ENCODE measurements around the gene TMPRSS11E.

GRCh38 chr4:68407868-68408190, 39.4 kb upstream of the TMPRSS11E start:
- TF ChIP-seq, protein P1, sequence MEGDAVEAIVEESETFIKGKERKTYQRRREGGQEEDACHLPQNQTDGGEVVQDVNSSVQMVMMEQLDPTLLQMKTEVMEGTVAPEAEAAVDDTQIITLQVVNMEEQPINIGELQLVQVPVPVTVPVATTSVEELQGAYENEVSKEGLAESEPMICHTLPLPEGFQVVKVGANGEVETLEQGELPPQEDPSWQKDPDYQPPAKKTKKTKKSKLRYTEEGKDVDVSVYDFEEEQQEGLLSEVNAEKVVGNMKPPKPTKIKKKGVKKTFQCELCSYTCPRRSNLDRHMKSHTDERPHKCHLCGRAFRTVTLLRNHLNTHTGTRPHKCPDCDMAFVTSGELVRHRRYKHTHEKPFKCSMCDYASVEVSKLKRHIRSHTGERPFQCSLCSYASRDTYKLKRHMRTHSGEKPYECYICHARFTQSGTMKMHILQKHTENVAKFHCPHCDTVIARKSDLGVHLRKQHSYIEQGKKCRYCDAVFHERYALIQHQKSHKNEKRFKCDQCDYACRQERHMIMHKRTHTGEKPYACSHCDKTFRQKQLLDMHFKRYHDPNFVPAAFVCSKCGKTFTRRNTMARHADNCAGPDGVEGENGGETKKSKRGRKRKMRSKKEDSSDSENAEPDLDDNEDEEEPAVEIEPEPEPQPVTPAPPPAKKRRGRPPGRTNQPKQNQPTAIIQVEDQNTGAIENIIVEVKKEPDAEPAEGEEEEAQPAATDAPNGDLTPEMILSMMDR (IDR thresholded peaks at IDR 0.05; ENCODE audit: low read length): no peak
- no peak for TF ChIP-seq EZH2 (optimal IDR thresholded peaks at IDR 0.05; ENCODE audit: low read depth, low read length)
